Stimulated activated naive CD4-positive, alpha-beta T cell treated with Interleukin-2 at 50 U/mL for 16 hours (primary cell): ENCODE measurements around the gene FRMD4A.

Source experiments
- DNase-seq: peaks from one replicate; lab custom pipeline; 2025; lab: John Stamatoyannopoulos, UW

Gene FRMD4A

DNA sequence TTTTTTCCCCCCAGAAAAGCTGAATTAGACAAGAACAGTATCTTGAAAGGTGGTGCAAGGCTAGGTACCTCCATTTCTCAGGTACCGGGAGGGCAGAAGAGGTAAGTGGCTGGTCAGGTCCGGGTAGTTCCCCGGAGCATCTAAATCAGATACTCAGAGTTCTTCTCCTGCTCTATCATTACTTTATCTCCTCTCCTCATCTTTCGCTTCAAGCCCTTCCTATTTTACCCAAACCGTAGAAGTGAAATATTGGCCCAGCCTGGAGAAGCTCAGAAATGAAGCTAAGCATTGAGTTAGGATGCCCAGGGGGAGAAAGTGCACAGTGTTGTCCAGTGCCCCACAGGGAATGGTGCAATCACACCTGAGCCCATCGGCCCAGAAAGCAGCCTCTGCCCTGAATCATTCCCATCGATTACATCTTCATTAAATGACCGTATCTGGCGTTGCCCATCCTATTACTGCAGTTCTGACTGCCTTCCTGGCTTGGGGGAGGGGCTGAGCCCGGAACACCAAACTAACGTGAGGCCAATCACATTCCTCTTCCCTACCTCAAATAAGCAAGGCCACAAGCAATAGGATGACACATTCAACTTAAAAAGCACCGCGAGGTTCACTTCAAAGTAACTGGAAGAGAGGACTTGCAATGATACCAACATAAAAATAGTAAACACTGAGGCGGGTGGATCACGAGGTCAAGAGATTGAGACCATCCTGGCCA, 627.5 kb downstream of the FRMD4A start:
- DNase-seq = no peak

DNA sequence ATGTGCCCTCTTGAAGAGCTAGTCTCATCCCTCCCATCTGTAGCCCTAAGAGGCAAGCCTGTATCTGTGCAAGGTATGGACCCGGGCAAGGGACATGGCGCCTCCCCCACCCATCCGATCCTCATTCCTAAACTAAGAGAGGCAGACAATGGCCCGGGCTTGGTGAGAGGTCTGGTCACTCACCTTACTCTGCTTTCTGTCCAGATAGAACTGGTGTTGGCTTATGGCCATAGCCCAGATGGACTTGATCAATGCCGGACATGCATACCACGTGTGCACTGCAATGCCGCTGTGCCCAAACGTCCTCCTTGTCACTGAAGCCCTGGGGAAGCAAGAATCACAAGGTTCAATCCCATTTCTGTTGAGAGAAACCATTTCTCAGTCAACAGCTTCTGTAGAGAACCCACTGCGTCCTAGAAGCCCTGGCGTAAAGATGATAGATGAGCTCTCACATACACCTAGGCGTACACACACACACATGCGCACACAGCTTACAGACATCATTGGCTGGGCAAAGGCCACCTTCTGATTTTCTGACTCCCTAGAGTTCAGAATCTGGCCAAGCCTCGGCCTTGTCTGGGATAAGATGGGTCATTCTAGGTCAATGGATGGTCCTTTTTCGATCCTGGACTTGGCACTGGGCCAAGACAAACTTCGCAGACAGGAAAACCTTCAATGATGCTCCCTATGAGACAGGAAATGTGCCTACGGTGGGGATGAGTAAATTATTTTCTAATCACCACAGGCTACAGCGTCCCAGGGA, 629.4 kb downstream of the FRMD4A start:
- no peak for DNase-seq

DNA sequence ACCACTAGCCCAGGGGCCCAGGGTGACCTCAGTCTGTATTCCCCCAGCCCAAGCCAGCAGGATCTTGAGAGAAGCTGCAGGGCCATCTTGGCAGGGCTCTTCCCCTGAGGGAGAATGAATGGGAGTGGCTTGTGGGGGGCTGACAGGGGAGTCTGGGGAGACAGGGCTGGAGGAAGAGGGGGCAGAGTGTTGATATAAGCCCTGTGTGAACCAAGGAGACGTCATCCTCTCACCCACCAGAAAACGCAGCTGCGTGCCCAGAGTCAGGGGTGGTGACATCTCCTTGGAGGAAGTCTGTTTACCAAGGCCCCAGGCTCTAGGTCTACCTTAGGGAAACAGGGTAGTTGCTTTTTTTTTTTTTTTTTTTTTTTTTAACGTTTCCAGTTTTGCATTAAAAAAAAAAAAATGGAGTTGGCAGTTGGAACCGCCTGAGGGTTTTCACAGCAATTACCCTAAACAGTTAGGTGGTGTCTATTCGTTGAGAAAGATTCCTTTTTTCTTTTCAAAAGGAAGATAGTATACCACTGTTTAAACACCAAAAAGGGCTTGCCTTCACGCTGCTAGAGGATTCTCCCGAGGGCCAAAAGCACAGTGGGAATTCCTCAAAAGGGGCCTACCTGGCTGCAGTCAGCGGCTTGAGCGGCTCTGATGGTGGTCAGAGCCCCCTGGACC, 630.1 kb downstream of the FRMD4A start:
- no peak for DNase-seq

- no peak for DNase-seq
Observed at GRCh38 chr10:13699216-13699615, 631.5 kb downstream of the FRMD4A start.

DNA sequence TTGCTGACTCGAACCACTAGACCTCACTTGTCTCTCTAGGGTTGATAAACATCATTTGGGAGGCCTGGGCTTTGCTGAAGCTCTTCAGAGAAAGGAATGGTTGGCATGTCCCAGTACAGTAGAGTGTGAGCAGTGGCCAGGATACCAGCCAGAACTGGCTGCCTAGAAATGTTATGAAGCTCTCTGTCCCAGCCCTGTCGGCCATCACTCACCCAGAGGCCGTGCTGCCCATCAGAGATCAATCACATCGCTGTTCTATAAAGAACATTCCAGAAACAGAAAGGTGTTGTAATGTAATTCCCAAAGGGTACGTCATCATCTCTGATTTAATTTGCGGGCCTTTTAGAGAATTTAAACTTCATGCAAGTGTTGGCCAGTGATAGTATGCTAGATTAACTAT, 632.5 kb downstream of the FRMD4A start:
- DNase-seq = no peak

DNA sequence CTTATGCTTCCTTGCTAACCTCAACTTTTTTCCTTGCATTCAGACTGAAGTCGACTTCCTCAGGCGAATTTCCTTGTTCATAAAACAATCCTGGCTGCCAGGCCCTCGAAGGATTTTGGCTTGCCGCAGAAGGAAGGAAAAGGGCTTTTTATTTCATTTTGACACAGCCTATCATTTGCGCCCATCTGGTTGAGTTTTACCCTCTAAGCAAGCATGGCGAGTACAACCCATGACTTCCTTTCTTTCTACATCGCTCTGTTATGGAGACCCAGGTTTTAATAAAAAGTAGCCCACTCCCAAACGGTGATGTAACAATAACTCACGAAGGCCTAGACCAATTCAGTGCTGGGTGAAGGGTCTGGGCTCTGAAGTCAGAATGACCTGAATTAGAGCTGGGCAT, 634.7 kb downstream of the FRMD4A start:
- DNase-seq = no peak

DNA sequence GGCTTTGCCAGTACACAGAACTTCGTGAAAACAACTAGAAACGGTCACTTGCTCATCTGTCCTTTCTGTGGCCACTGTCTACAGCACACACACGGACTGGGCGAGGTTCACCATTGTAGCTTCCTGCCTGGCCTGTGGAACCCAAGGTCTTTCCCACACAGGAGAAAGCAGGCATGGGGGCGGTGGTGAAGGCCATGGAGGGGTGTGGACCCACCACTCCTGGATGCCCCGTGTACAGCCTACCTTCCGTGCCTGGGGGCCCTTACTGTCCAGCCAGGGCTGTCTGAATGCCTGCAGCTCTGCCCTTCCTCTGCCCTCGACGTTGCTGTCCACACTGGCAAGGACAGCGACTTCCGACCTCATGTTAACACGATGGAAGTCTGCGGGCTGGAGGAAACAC, 635.1 kb downstream of the FRMD4A start:
- no peak for DNase-seq

GRCh38 chr10:13693783-13694700, 636.7 kb downstream of the FRMD4A start:
- DNase-seq = no peak

GRCh38 chr10:13690281-13690825, 640.4 kb downstream of the FRMD4A start:
- DNase-seq = no peak

GRCh38 chr10:13686331-13686752, 644.4 kb downstream of the FRMD4A start:
- no peak for DNase-seq

DNA sequence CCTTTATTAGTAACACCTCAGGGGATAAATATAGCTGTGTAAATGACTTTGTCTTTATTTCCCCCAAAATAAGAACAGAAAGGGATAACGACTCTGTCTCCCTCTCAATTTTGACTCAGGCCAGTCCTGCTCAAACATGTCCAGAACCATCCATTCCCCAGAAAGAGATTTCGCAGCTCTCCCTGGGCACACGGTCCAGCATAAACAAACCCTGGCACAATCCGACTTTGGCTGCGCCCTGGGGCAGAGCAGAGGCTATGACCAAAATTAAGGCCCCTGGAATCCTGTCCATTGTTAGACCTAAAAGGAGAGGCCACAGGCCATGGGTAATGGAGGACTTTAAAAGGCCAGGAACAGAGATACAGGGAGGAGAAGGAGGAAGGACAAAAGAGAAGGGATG, 644.8 kb downstream of the FRMD4A start:
- DNase-seq = no peak

DNA sequence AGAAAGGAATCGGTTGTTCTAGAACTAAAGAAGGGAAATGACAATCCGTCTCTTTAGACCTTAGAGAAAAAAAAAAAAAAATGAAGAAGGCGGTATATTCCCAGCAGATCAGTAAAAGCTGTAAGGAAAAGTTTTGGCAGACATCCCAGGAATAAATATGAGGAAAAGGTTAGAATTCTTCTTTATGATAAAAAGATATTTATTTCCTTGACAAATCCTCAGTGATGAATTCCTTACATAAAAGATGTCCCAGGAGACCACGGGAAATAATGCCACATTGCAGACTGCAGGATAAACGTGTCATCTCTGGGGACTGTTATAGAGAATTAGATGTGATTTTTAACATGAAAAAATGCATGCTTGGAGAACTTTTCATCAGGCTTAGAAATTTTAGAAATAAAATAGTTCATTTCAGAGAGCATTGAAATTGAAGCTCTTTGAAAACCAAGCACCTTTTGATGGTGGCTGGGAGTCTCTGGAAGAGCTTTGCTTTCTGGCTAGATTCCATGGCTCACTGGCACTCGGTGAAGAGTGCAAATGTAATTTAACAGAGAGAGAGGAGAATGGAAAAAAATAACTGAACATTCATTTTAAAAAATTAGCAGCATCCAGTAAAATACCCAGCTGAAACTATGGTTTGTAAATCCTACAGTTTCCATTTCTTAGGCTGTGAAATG, 645.8 kb downstream of the FRMD4A start:
- no peak for DNase-seq

GRCh38 chr10:13684252-13684791, 646.4 kb downstream of the FRMD4A start:
- no peak for DNase-seq

GRCh38 chr10:13683017-13683416, 647.7 kb downstream of the FRMD4A start:
- no peak for DNase-seq

GRCh38 chr10:13681960-13682359, 648.8 kb downstream of the FRMD4A start:
- no peak for DNase-seq

- no peak for DNase-seq
Observed at GRCh38 chr10:13681528-13681927, 649.2 kb downstream of the FRMD4A start.

DNA sequence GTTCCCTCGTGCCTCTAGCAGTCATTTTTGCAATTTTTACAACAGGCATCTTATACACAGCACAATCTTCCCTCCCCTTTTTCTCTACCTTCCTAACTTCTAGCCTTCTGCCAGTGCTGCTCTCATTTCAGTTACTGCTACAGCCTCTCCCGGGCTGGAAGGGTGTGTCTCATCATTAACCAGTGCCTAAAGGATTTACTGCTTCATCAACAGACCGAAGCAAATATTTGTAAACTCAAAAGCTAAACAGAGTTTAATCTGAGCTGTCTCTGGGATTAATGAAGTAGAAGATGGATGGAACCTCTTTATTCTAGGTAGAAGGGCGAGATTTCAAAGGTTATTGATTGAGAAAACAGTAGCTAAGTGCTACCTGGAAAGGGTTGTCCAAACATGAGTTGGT, 649.6 kb downstream of the FRMD4A start:
- DNase-seq = no peak

GRCh38 chr10:13678101-13678843, 652.5 kb downstream of the FRMD4A start:
- no peak for DNase-seq

DNA sequence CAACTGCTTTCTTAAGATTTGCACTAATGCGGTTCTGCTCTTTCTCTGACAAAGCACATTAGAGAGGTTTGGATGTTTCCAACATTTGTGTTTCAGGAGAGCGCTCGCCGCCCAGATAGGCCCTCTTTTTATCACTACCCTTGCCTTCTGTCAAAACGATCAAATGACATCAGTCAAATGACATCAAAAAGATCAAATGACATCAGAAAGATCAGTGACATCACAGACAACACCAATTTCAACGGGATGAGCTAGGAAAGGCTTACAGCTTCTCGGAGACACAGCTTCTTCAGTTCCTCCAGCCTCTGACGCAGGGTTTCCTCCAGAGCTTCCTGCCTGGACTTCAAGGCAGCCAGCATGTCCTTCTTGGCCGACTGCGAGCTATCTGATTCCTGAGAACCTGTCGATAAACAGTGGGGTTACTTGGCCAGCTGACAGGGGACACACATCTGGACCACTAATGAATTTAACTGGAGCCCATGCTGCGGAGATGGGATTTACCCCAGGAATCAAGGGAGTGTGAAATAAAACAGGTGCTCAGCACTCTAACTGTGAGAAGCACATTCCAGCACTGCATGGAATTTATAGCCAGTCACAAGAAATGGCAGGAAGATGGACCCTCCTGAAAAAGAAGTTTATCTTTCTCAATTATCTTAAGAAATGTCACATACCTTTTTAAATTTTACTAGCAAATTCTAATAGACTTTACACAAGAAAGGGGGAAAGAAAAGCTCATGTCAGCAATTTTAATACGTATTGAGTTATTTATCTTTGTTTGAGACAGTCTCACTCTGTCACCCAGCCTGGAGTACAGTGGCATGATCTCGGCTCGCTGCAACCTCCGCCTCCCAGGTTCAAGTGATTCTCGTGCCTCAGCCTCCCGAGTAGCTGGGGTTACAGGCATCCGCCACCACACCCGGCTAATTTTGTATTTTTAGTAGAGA, 655.8 kb downstream of the FRMD4A start:
- no peak for DNase-seq
